ENCODE data around the gene NT5DC3. TPM values are rescaled to one million over a fixed set of nuclear protein-coding genes. Genes with fewer than 3 reads are reported as not detected.

Gene NT5DC3
- polyA plus RNA-seq, 2 of the 4 experiments (the other 2 are of a cell fraction) = 5.2 to 5.6 TPM

DNA sequence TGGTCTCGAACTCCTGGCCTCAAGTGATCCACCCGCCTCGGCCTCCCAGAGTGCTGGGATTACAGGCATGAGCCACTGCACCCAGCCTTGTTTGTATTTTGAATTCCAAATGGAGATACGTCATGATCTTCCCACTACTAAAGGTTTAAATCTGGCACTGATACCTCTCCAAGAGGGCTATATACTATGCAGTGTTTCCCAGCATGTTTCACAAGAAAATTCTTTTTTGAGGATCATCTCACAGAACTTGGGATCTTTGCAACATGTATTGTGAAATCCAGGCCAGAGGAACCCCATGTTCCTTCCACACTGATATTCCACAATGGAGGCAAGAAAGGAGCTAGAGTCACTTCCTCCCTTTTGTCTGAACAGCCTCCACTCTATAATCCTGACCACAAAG lies 112.7 kb downstream of the NT5DC3 start (continued):
- no peak for TF ChIP-seq RFX5 (IDR thresholded peaks at IDR 0.05)
- TF ChIP-seq NPAS2 (CRISPR knock-in tag; IDR thresholded peaks at IDR 0.05; ENCODE audit: borderline replicate concordance) = no peak

- FAIRE-seq (no peak), DNase-seq (ENCODE audit: low read depth in 1 of 2, low spot score in 1 of 2) (no peak), ATAC-seq (no peak; a peak in 1 of 6 replicates)
- ChIA-PET POLR2A (no interaction called here), CTCF (interaction anchor here (1.1 to 2.5 kb wide), 3 partner anchors 9 to 12 kb away, joined by 3 to 7 read pairs (median 4); no protein-coding TSS in a partner anchor)
- Histone ChIP-seq H3K4me1 (no peaks in the 10 kb centered on the region), H3K27ac (no peak overlapping the region), H3K9me3 (peaks cover 17% of the 10 kb centered on the region; the same call in 2 of the 3 replicates), H3K4me3 (no peak overlapping the region), H3K4me2 (no peak overlapping the region)
- WGBS (ENCODE audit: missing lambda C conversion rate) = 62% methylated on average over 3 of the region's 3 CpGs
- TF ChIP-seq RCOR1 (IDR thresholded peaks at IDR 0.05; ENCODE audit: low read depth, low read length) (no peak), JUNB (IDR thresholded peaks at IDR 0.05) (no peak), ESRRA (IDR thresholded peaks at IDR 0.05; ENCODE audit: borderline replicate concordance, low read length) (no peak), HEYL (CRISPR knock-in tag; IDR thresholded peaks at IDR 0.05) (no peak), KDM5A (IDR thresholded peaks at IDR 0.05) (no peak), GATA3 (IDR thresholded peaks at IDR 0.05; ENCODE audit: borderline replicate concordance) (no peak), HOXA7 (CRISPR knock-in tag; IDR thresholded peaks at IDR 0.05) (no peak), EHF (CRISPR knock-in tag; IDR thresholded peaks at IDR 0.05) (no peak), POLR2AphosphoS2 (conservative IDR thresholded peaks at IDR 0.05; ENCODE audit: low read length) (no peak)
- TF ChIP-seq, protein P1, sequence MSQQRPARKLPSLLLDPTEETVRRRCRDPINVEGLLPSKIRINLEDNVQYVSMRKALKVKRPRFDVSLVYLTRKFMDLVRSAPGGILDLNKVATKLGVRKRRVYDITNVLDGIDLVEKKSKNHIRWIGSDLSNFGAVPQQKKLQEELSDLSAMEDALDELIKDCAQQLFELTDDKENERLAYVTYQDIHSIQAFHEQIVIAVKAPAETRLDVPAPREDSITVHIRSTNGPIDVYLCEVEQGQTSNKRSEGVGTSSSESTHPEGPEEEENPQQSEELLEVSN (IDR thresholded peaks at IDR 0.05; ENCODE audit: borderline replicate concordance, low read depth) = no peak
- TF ChIP-seq, protein P2, sequence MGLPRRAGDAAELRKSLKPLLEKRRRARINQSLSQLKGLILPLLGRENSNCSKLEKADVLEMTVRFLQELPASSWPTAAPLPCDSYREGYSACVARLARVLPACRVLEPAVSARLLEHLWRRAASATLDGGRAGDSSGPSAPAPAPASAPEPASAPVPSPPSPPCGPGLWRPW (IDR thresholded peaks at IDR 0.05) = no peak
- TF ChIP-seq, protein P3, sequence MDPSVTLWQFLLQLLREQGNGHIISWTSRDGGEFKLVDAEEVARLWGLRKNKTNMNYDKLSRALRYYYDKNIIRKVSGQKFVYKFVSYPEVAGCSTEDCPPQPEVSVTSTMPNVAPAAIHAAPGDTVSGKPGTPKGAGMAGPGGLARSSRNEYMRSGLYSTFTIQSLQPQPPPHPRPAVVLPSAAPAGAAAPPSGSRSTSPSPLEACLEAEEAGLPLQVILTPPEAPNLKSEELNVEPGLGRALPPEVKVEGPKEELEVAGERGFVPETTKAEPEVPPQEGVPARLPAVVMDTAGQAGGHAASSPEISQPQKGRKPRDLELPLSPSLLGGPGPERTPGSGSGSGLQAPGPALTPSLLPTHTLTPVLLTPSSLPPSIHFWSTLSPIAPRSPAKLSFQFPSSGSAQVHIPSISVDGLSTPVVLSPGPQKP (IDR thresholded peaks at IDR 0.05; ENCODE audit: low read depth, low read length) = no peak
- TF ChIP-seq, protein P4, sequence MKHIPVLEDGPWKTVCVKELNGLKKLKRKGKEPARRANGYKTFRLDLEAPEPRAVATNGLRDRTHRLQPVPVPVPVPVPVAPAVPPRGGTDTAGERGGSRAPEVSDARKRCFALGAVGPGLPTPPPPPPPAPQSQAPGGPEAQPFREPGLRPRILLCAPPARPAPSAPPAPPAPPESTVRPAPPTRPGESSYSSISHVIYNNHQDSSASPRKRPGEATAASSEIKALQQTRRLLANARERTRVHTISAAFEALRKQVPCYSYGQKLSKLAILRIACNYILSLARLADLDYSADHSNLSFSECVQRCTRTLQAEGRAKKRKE (CRISPR knock-in tag; IDR thresholded peaks at IDR 0.05; ENCODE audit: low read depth) = no peak
Observed at GRCh38 chr12:103727638-103728037, 113.4 kb downstream of the NT5DC3 start.

DNA sequence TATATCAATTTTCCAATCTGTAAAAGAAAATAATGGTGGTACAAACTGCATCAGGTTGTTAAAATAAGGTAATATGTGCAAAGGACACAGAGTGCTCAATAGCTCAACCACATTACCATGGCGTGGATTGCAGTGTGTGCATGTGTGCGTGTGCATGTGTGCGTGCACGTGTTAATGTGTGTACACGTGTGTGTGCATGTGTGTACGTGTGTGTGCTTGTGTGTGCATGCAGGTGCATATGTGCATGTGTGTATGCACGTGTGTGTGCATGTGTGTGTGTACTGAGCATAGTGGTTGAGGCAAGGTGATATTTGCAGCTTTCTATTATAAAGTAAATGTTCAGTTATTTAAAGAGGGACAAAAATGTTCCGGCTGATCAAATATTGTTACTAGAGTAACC lies 115.6 kb downstream of the NT5DC3 start:
- ChIA-PET CTCF (no interaction called here), POLR2A (no interaction called here)
- Histone ChIP-seq H3K4me1 (no peaks in the 10 kb centered on the region), H3K27ac (no peak overlapping the region), H3K4me2 (no peak overlapping the region), H3K9me3 (no peaks in the 10 kb centered on the region), H3K4me3 (no peak overlapping the region)
- DNase-seq (ENCODE audit: low read depth in 1 of 2, low spot score in 1 of 2) = no peak
- WGBS (ENCODE audit: missing lambda C conversion rate) = 58% methylated on average over 8 of the region's 8 CpGs
- no peak for TF ChIP-seq MYC (IDR thresholded peaks at IDR 0.05; ENCODE audit: borderline replicate concordance, low read length)
- no peak for TF ChIP-seq MAX (IDR thresholded peaks at IDR 0.05)
- TF ChIP-seq NR3C1 (IDR thresholded peaks at IDR 0.05) = no peak
- TF ChIP-seq GATA3 (IDR thresholded peaks at IDR 0.05; ENCODE audit: borderline replicate concordance) = no peak
- no peak for TF ChIP-seq HOXB5 (CRISPR knock-in tag; IDR thresholded peaks at IDR 0.05)
- TF ChIP-seq, protein P2 (IDR thresholded peaks at IDR 0.05) = no peak
- TF ChIP-seq ZSCAN20 (CRISPR knock-in tag; IDR thresholded peaks at IDR 0.05) = no peak
- no peak for TF ChIP-seq ZC3H11A (IDR thresholded peaks at IDR 0.05)
- no peak for TF ChIP-seq EHMT2 (IDR thresholded peaks at IDR 0.05; ENCODE audit: low read depth)
- no peak for ATAC-seq
- FAIRE-seq = no peak

Other genes starting within 250 kb of the NT5DC3 start
- 694 and 915 TPM in 2 replicates for gene HSP90B1, start 89.2 kb upstream of the NT5DC3 start, polyA plus RNA-seq (2011; rRNA removed)
- gene HSP90B1, start 89.2 kb upstream of the NT5DC3 start, polyA plus RNA-seq (2017; fragmentation: RNase III; extraction: RNeasy Plus Mini Kit Qiagen cat#74134 plus additional on column Dnase treatment) = 619 to 636 TPM (median 624 TPM) in 3 replicates
- gene TDG, start 124.6 kb upstream of the NT5DC3 start, polyA plus RNA-seq (2011; rRNA removed) = 48.2 and 65.4 TPM in 2 replicates
- 28.7 to 30.8 TPM (median 30.5 TPM) in 3 replicates for gene TDG, start 124.6 kb upstream of the NT5DC3 start, polyA plus RNA-seq (2017; fragmentation: RNase III; extraction: RNeasy Plus Mini Kit Qiagen cat#74134 plus additional on column Dnase treatment)
- 0.43 and 0.45 TPM in 2 replicates for gene GLT8D2, start 209.0 kb upstream of the NT5DC3 start, polyA plus RNA-seq (2011; rRNA removed)
- gene GLT8D2, start 209.0 kb upstream of the NT5DC3 start, polyA plus RNA-seq (2017; fragmentation: RNase III; extraction: RNeasy Plus Mini Kit Qiagen cat#74134 plus additional on column Dnase treatment) = 0.27 to 0.55 TPM (median 0.31 TPM) in 3 replicates
- 10.0 and 10.6 TPM in 2 replicates for gene HCFC2, start 223.3 kb upstream of the NT5DC3 start, polyA plus RNA-seq (2011; rRNA removed)
- 5.0 to 5.8 TPM (median 5.0 TPM) in 3 replicates for gene HCFC2, start 223.3 kb upstream of the NT5DC3 start, polyA plus RNA-seq (2017; fragmentation: RNase III; extraction: RNeasy Plus Mini Kit Qiagen cat#74134 plus additional on column Dnase treatment)